GM12878 (cell line): ENCODE data around the gene SLC2A1. TPM values are rescaled to one million over a fixed set of nuclear protein-coding genes. Genes with fewer than 3 reads are reported as not detected.

ENCODE experiments used
- CREM ChIP-seq: IDR thresholded peaks from 2 replicates; pipeline ENCODE4 v1.6.1; 2014; ENCODE audit warnings: antibody characterized with exemption, low read depth
- E4F1 ChIP-seq: fragments of 450-650 bp; IDR thresholded peaks from 2 replicates; pipeline ENCODE4 v1.6.1; 2018; ENCODE audit warnings: borderline replicate concordance, mild to moderate bottlenecking; ENCODE audit not compliant: partially characterized antibody
- EP300 ChIP-seq, 2 experiments: fragments of 150-350 bp in 1 of 2; IDR thresholded peaks; 2 replicates each; pipeline ENCODE4 v1.6.1; 2011 to 2012; ENCODE audit warnings: low read depth in 2 of 2, low read length in 2 of 2, borderline replicate concordance in 1 of 2, improper control_type of control experiment in 1 of 2, inconsistent platforms in 1 of 2; ENCODE audit not compliant: control insufficient read depth in 1 of 2
- LARP7 ChIP-seq: fragments of 450-650 bp; IDR thresholded peaks from 2 replicates; pipeline ENCODE4 v1.6.1; 2017; ENCODE audit warnings: mild to moderate bottlenecking
- MLLT1 ChIP-seq: fragments of 450-650 bp; IDR thresholded peaks from 2 replicates; pipeline ENCODE4 v1.6.1; 2016; ENCODE audit warnings: mild to moderate bottlenecking
- MXI1 ChIP-seq: fragments of 150-350 bp; IDR thresholded peaks from 2 replicates; pipeline ENCODE4 v1.6.1; 2011; ENCODE audit warnings: low read depth, mild to moderate bottlenecking, inconsistent platforms, low read length, improper control_type of control experiment
- SP1 ChIP-seq: IDR thresholded peaks from one replicate; pipeline ENCODE4 v1.6.1; 2011; ENCODE audit warnings: low read depth, low read length
- SPI1 ChIP-seq: IDR thresholded peaks from 2 replicates; pipeline ENCODE4 v1.6.1; 2011; ENCODE audit warnings: low read depth, mild to moderate bottlenecking, low read length, moderate library complexity, borderline replicate concordance; ENCODE audit not compliant: insufficient read depth
- SRF ChIP-seq, 2 experiments: IDR thresholded peaks; 2 replicates each; pipeline ENCODE4 v1.6.1; 2011; ENCODE audit warnings: low read depth in 2 of 2, low read length in 2 of 2, mild to moderate bottlenecking in 1 of 2, moderate library complexity in 1 of 2
- TCF12 ChIP-seq: IDR thresholded peaks from 2 replicates; pipeline ENCODE4 v1.6.1; 2011; ENCODE audit warnings: low read depth, mild to moderate bottlenecking, low read length
- ZBTB33 ChIP-seq: fragments of 450-650 bp; IDR thresholded peaks from 2 replicates; pipeline ENCODE4 v1.6.1; 2017; ENCODE audit warnings: mild to moderate bottlenecking
- ZNF217 ChIP-seq: fragments of 450-650 bp; IDR thresholded peaks from 2 replicates; pipeline ENCODE4 v1.6.1; 2017; ENCODE audit warnings: antibody characterized with exemption, mild to moderate bottlenecking
- ZNF592 ChIP-seq: fragments of 450-650 bp; IDR thresholded peaks from 2 replicates; pipeline ENCODE4 v1.6.1; 2017; ENCODE audit warnings: mild to moderate bottlenecking, moderate library complexity
- ZNF687 ChIP-seq: fragments of 450-650 bp; IDR thresholded peaks from 2 replicates; pipeline ENCODE4 v1.6.1; 2017; ENCODE audit warnings: mild to moderate bottlenecking, moderate library complexity
- polyA plus RNA-seq, 11 experiments: library from polyadenylated mRNA; depleted of rRNA in 4 of 11; unstranded in 6 of 11; stranded (reverse) in 5 of 11; fragments of >200 nt; fragmentation: Nextera tagmentation in 4 of 11; fragmentation: Illumina TruSeq in 1 of 11; extraction: Ambion mirVana in 4 of 11; extraction: Trizol in 1 of 11; gene quantifications; 1 replicate in 1 of 11; 2 replicates in 10 of 11; pipeline versions ENCODE4 v1.2.1 to v1.2.3, GENCODE V29; 2011 to 2016; ENCODE audit warnings: inconsistent platforms in 2 of 11, missing spikeins in 2 of 11, low read depth in 1 of 11
- total RNA-seq, 4 experiments: library from RNA; depleted of rRNA in 3 of 4; stranded (reverse); fragments of >200 nt in 3 of 4; fragmentation: Illumina TruSeq in 1 of 4; extraction: Trizol in 1 of 4; gene quantifications; 2 replicates each; pipeline versions ENCODE4 v1.2.1 to v1.2.3, GENCODE V29; 2013 to 2021

Gene SLC2A1
- total and polyA plus RNA-seq, 10 of the 15 experiments (the other 5 are each of a cell fraction or from before 2014, with no cell fraction given), result 5.7 to 66.0 (median 44.2) TPM

- 0 out of 2 replicates have a peak, but pooled peaks have one; percentile 40 for TF ChIP-seq ZNF592
- no peak for TF ChIP-seq EP300 (IDR thresholded peaks at IDR 0.05; ENCODE audit: borderline replicate concordance in 1 of 2, control insufficient read depth in 1 of 2, low read depth in 2 of 2, low read length in 2 of 2)
- 0 out of 2 replicates have a peak, but pooled peaks have one; percentile 26 for TF ChIP-seq LARP7
- TF ChIP-seq ZBTB33, result no peak
- peak; percentile 42; the same call in 1 of the 2 replicates for TF ChIP-seq CREM
- peak; percentile 94 for TF ChIP-seq ZNF687
- TF ChIP-seq SP1, result peak; percentile 0
- peak; percentile 71 for TF ChIP-seq MLLT1
- TF ChIP-seq SPI1, result peak; percentile 52; the same call in 1 of the 2 replicates
- peak; percentile 91 for TF ChIP-seq MXI1
- TF ChIP-seq E4F1, result peak; percentile 39
- TF ChIP-seq ZNF217, result peak; percentile 74; the same call in 1 of the 2 replicates
- no peak for TF ChIP-seq SRF (IDR thresholded peaks at IDR 0.05; ENCODE audit: low read depth in 2 of 2, low read length in 2 of 2)
- TF ChIP-seq TCF12, result peak; percentile 53; the same call in 1 of the 2 replicates
Observed at GRCh38 chr1:42931911-42932422, 26.7 kb downstream of the SLC2A1 start (continued).
